Neuronal stem cell (in vitro differentiated cells): ENCODE results near the gene LEPR. TPM values are rescaled to one million over a fixed set of nuclear protein-coding genes. Genes with fewer than 3 reads are reported as not detected.

Experiments
- DNase-seq: peaks from one replicate; pipeline ENCODE4 v3.0.0-alpha.2; 2013; ENCODE audit warnings: low spot score
- H2AFZ ChIP-seq: one replicate; pipeline ENCODE4 v1.6.1; 2013; ENCODE audit warnings: mild to moderate bottlenecking, low read length, inconsistent platforms
- H2AK5ac ChIP-seq: 2 replicates; pipeline ENCODE4 v1.6.1; 2013; ENCODE audit warnings: low read depth, mild to moderate bottlenecking, inconsistent platforms, low read length, moderate library complexity, mixed read lengths
- H2BK120ac ChIP-seq: 2 replicates; pipeline ENCODE4 v1.6.1; 2013; ENCODE audit warnings: low read depth, mild to moderate bottlenecking, inconsistent platforms, low read length, moderate library complexity, mixed read lengths
- H2BK12ac ChIP-seq: one replicate; pipeline ENCODE4 v1.6.1; 2013; ENCODE audit warnings: low read length, inconsistent platforms
- H2BK15ac ChIP-seq: 2 replicates; pipeline ENCODE4 v1.6.1; 2013; ENCODE audit warnings: mild to moderate bottlenecking, low read length, inconsistent platforms, mixed read lengths
- H2BK5ac ChIP-seq: one replicate; pipeline ENCODE4 v1.6.1; 2013; ENCODE audit warnings: inconsistent platforms, mild to moderate bottlenecking, low read length, moderate library complexity
- H3K14ac ChIP-seq: one replicate; pipeline ENCODE4 v1.6.1; 2013; ENCODE audit warnings: low read length, inconsistent platforms
- H3K18ac ChIP-seq: 2 replicates; pipeline ENCODE4 v1.6.1; 2013; ENCODE audit warnings: low read length, inconsistent platforms
- H3K23ac ChIP-seq: 2 replicates; pipeline ENCODE4 v1.6.1; 2013; ENCODE audit warnings: low read depth, mild to moderate bottlenecking, mixed read lengths, low read length, inconsistent platforms; ENCODE audit not compliant: poor library complexity
- H3K27ac ChIP-seq: replicated peaks from 3 replicates; pipeline ENCODE4 v1.5.1; 2013; ENCODE audit warnings: low read length, inconsistent platforms
- H3K27me3 ChIP-seq, 3 experiments: 2 replicates each; pipeline ENCODE4 v1.6.1; 2013; ENCODE audit warnings: low read length in 3 of 3, mild to moderate bottlenecking in 2 of 3, inconsistent platforms in 1 of 3, low read depth in 1 of 3, mixed read lengths in 1 of 3, moderate library complexity in 1 of 3; ENCODE audit not compliant: control insufficient read depth in 3 of 3, insufficient read depth in 3 of 3
- H3K36me3 ChIP-seq, 2 donors: replicated peaks in 1 of 2; 2 replicates each; pipeline ENCODE4 v1.6.1; 2013; ENCODE audit warnings: low read length in 2 of 2; ENCODE audit not compliant: control insufficient read depth in 2 of 2, insufficient read depth in 2 of 2
- H3K4ac ChIP-seq: 2 replicates; pipeline ENCODE4 v1.6.1; 2013; ENCODE audit warnings: inconsistent platforms, mild to moderate bottlenecking, low read length, moderate library complexity
- H3K4me1 ChIP-seq, 2 donors: 1 replicate in 1 of 2; 2 replicates in 1 of 2; pipeline ENCODE4 v1.6.1; 2013; ENCODE audit warnings: low read length in 2 of 2, low read depth in 1 of 2; ENCODE audit not compliant: control insufficient read depth in 2 of 2, insufficient read depth in 1 of 2
- H3K4me2 ChIP-seq: one replicate; pipeline ENCODE4 v1.6.1; 2013; ENCODE audit warnings: mild to moderate bottlenecking, low read length, inconsistent platforms; ENCODE audit not compliant: insufficient read depth, poor library complexity, severe bottlenecking
- H3K4me3 ChIP-seq, 2 donors: 2 replicates each; pipeline ENCODE4 v1.5.1; 2013; ENCODE audit warnings: low read length in 2 of 2, mild to moderate bottlenecking in 2 of 2, inconsistent platforms in 1 of 2, moderate library complexity in 1 of 2
- H3K79me1 ChIP-seq: one replicate; pipeline ENCODE4 v1.6.1; 2013; ENCODE audit warnings: low read depth, mild to moderate bottlenecking, inconsistent platforms, low read length, moderate library complexity
- H3K9ac ChIP-seq: one replicate; pipeline ENCODE4 v1.6.1; 2013; ENCODE audit warnings: mild to moderate bottlenecking, low read depth, low read length, inconsistent platforms; ENCODE audit not compliant: poor library complexity
- H3K9me3 ChIP-seq, 2 donors: replicated peaks in 1 of 2; 2 replicates each; pipeline versions ENCODE3 to v1.6.1; 2013; ENCODE audit warnings: low read length in 2 of 2, mild to moderate bottlenecking in 2 of 2, inconsistent platforms in 1 of 2, low read depth in 1 of 2, mixed read lengths in 1 of 2, moderate library complexity in 1 of 2; ENCODE audit not compliant: control insufficient read depth in 2 of 2, insufficient read depth in 1 of 2
- H4K8ac ChIP-seq: one replicate; pipeline ENCODE4 v1.6.1; 2013; ENCODE audit warnings: low read depth, mild to moderate bottlenecking, inconsistent platforms, low read length, moderate library complexity
- H4K91ac ChIP-seq: one replicate; pipeline ENCODE4 v1.6.1; 2013; ENCODE audit warnings: low read length, low read depth, mild to moderate bottlenecking, inconsistent platforms; ENCODE audit not compliant: poor library complexity
- WGBS, 2 donors: extraction: QIAGEN DNeasy Blood & Tissue Kit; methylation state at CpG; one replicate each; pipeline ENCODE4 v1.1.7; 2013; ENCODE audit warnings: missing lambda C conversion rate in 2 of 2, mixed read lengths in 1 of 2; ENCODE audit not compliant: insufficient read length in 2 of 2, insufficient replicate concordance in 1 of 2; ENCODE audit errors: extremely low coverage in 2 of 2; 5-methylcytosine and 5-hydroxymethylcytosine counted together
- polyA plus RNA-seq, 2 experiments: library from polyadenylated mRNA; stranded (reverse); fragments of 200-250 nt; gene quantifications; one replicate each; pipeline ENCODE4 v1.2.3, GENCODE V29; 2013

Gene LEPR, protein sequence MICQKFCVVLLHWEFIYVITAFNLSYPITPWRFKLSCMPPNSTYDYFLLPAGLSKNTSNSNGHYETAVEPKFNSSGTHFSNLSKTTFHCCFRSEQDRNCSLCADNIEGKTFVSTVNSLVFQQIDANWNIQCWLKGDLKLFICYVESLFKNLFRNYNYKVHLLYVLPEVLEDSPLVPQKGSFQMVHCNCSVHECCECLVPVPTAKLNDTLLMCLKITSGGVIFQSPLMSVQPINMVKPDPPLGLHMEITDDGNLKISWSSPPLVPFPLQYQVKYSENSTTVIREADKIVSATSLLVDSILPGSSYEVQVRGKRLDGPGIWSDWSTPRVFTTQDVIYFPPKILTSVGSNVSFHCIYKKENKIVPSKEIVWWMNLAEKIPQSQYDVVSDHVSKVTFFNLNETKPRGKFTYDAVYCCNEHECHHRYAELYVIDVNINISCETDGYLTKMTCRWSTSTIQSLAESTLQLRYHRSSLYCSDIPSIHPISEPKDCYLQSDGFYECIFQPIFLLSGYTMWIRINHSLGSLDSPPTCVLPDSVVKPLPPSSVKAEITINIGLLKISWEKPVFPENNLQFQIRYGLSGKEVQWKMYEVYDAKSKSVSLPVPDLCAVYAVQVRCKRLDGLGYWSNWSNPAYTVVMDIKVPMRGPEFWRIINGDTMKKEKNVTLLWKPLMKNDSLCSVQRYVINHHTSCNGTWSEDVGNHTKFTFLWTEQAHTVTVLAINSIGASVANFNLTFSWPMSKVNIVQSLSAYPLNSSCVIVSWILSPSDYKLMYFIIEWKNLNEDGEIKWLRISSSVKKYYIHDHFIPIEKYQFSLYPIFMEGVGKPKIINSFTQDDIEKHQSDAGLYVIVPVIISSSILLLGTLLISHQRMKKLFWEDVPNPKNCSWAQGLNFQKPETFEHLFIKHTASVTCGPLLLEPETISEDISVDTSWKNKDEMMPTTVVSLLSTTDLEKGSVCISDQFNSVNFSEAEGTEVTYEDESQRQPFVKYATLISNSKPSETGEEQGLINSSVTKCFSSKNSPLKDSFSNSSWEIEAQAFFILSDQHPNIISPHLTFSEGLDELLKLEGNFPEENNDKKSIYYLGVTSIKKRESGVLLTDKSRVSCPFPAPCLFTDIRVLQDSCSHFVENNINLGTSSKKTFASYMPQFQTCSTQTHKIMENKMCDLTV
- polyA plus RNA-seq (2013, experiment 1 of 2) = 5.6 TPM
- polyA plus RNA-seq (2013, experiment 2 of 2) = 5.6 TPM

GRCh38 chr1:65420590-65421350 lies at the start of gene LEPR, which contains the start of gene LEPROT:
TSS of gene LEPR (plus strand) at chr1:65420668. CDS start at chr1:65565566, 144,898 bp downstream.
TSS of gene LEPROT (plus strand) at chr1:65420668. CDS start at chr1:65420725, 57 bp downstream.
- DNase-seq = no peak
- H2BK5ac ChIP-seq = peak within 1 kb of the TSS; percentile 84
- peaks cover 2 to 5% of the 10 kb centered on the region in 2 donors for H3K4me1 ChIP-seq

DNA sequence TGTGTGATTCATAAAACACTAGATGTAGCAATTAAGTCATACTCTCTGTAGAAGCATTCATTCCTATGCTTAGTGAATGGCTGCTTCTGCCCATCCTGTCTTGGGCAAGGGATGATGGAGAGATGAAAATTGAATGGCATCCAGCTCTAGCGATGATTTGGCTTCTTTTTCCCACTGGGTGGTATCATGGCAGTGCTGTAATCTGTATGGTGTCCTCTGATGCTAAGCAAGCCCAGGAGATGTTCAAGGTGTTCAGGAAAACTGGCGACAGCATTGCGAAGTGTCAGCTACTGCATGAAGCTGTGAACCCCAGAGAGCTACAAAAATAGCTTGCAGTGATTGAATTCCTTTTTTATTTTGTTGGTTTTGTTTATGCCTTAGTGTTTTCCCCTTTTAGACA lies 48.9 kb upstream of the LEPR start:
- H3K14ac ChIP-seq = no peak overlapping the region
- no peak overlapping the region for H3K4me3 ChIP-seq
- H4K8ac ChIP-seq = no peak overlapping the region
- H3K27ac ChIP-seq = no peak overlapping the region
- H3K4ac ChIP-seq = no peak overlapping the region
- DNase-seq = no peak
- peaks cover 0 to 4% (median 0%) of the 10 kb centered on the region in 3 experiments for H3K27me3 ChIP-seq
- no peak overlapping the region for H2BK5ac ChIP-seq
- no peaks in the 10 kb centered on the region for H3K79me1 ChIP-seq
- no peak overlapping the region for H2BK12ac ChIP-seq
- H3K4me1 ChIP-seq = no peaks in the 10 kb centered on the region
- no peak overlapping the region for H2BK120ac ChIP-seq
- no peaks in the 10 kb centered on the region for H3K36me3 ChIP-seq
- no peak overlapping the region for H2BK15ac ChIP-seq
- no peak overlapping the region for H3K18ac ChIP-seq
- H3K4me2 ChIP-seq = no peak overlapping the region
- H3K9me3 ChIP-seq = no peaks in the 10 kb centered on the region
- H2AFZ ChIP-seq = no peak overlapping the region
- H4K91ac ChIP-seq = no peak overlapping the region
- WGBS, 2 donors = no CpG with 5 or more reads among the region's 3 CpGs
- no peak overlapping the region for H3K23ac ChIP-seq
- no peak overlapping the region for H3K9ac ChIP-seq
- no peak overlapping the region for H2AK5ac ChIP-seq

More at GRCh38 chr1:65420590-65421350, at the start of gene LEPR, which contains the start of gene LEPROT:
- H3K18ac ChIP-seq = peak within 1 kb of the TSS; percentile 98
- no peak within 1 kb of the TSS for H2BK12ac ChIP-seq
- H2AFZ ChIP-seq = peak within 1 kb of the TSS; percentile 100
- H2AK5ac ChIP-seq = no peak within 1 kb of the TSS
- H3K27ac ChIP-seq = peak within 1 kb of the TSS; percentile 98
- H3K9me3 ChIP-seq = peaks cover 0 to 3% of the 10 kb centered on the region in 2 donors
- peaks cover 5% of the 10 kb centered on the region for H3K79me1 ChIP-seq
- peaks cover 0 to 19% (median 0%) of the 10 kb centered on the region in 3 experiments for H3K27me3 ChIP-seq
- no peak within 1 kb of the TSS for H2BK120ac ChIP-seq
- H3K4ac ChIP-seq = no peak within 1 kb of the TSS
- H2BK15ac ChIP-seq = peak within 1 kb of the TSS; percentile 19
- no peak within 1 kb of the TSS for H4K91ac ChIP-seq
- peak within 1 kb of the TSS; percentile 99 for H3K23ac ChIP-seq
- H3K14ac ChIP-seq = peak within 1 kb of the TSS; percentile 86
- H3K4me3 ChIP-seq = peak within 1 kb of the TSS; percentile 94 to 96
- H3K4me2 ChIP-seq = peak within 1 kb of the TSS; percentile 59
- WGBS, 2 donors = no CpG with 5 or more reads among the region's 60 CpGs
- H4K8ac ChIP-seq = no peak within 1 kb of the TSS
- H3K9ac ChIP-seq = peak within 1 kb of the TSS; percentile 98
- peaks cover 2 to 11% of the 10 kb centered on the region in 2 donors for H3K36me3 ChIP-seq

- no peak for DNase-seq
- no peak overlapping the region for H3K4ac ChIP-seq
- no peaks in the 10 kb centered on the region for H3K9me3 ChIP-seq
- no peak overlapping the region for H3K4me2 ChIP-seq
- no peak overlapping the region for H3K4me3 ChIP-seq
- no peak overlapping the region for H3K18ac ChIP-seq
- WGBS, 2 donors = no CpG with 5 or more reads among the region's 1 CpG
- H3K79me1 ChIP-seq = no peaks in the 10 kb centered on the region
- H3K9ac ChIP-seq = no peak overlapping the region
- no peak overlapping the region for H2BK12ac ChIP-seq
- no peaks in the 10 kb centered on the region for H3K4me1 ChIP-seq
- no peak overlapping the region for H2BK5ac ChIP-seq
- no peak overlapping the region for H3K23ac ChIP-seq
- no peaks in the 10 kb centered on the region for H3K36me3 ChIP-seq
- H2BK120ac ChIP-seq = no peak overlapping the region
- H3K27me3 ChIP-seq = no peaks in the 10 kb centered on the region
- H2AK5ac ChIP-seq = no peak overlapping the region
- H3K14ac ChIP-seq = no peak overlapping the region
- H4K91ac ChIP-seq = no peak overlapping the region
- no peak overlapping the region for H2BK15ac ChIP-seq
- H2AFZ ChIP-seq = no peak overlapping the region
- H3K27ac ChIP-seq = no peak overlapping the region
- H4K8ac ChIP-seq = no peak overlapping the region
Measured at GRCh38 chr1:65372557-65372956, 47.9 kb upstream of the LEPR start.
